GM23248 (cell line): Measurements from ENCODE around the gene ANTXR2.

Source experiments
- EZH2 ChIP-seq: fragments of 200-600 bp; sonication (generic); IDR thresholded peaks from 2 replicates; pipeline ENCODE4 v1.6.1; 2018; ENCODE audit warnings: antibody characterized with exemption, mild to moderate bottlenecking; ENCODE audit not compliant: insufficient read depth, poor library complexity, severe bottlenecking
- EZH2phosphoT487 ChIP-seq: fragments of 200-600 bp; sonication (generic); IDR thresholded peaks from 2 replicates; pipeline ENCODE4 v1.6.1; 2018; ENCODE audit warnings: antibody characterized with exemption, moderate library complexity, mild to moderate bottlenecking, low read depth; ENCODE audit not compliant: insufficient read depth

GRCh38 chr4:79862821-79863220 lies 210.2 kb downstream of the ANTXR2 start:
- TF ChIP-seq EZH2: no peak
- TF ChIP-seq EZH2phosphoT487: no peak
